ENCODE data around the gene TMC3.
"Not testable (repeated sequence)": the region's sequence is repeated elsewhere in the genome, so short reads cannot be mapped to it uniquely, and the experiment has no call there.

The TMC3 gene

GRCh38 chr15:81334768-81335435 is 39.1 kb downstream of the TMC3 start:
- H3K4me3 ChIP-seq (ENCODE audit: low read depth, low read length), result no peak overlapping the region

GRCh38 chr15:81333363-81333762 is 40.6 kb downstream of the TMC3 start:
- H3K27me3 ChIP-seq (ENCODE audit: insufficient read depth, low read length), result no peaks in the 10 kb centered on the region
- H2AFZ ChIP-seq (ENCODE audit: low read length, unreplicated experiment), result no peak overlapping the region
- H3K79me2 ChIP-seq (ENCODE audit: control insufficient read depth, insufficient read depth, low read length, unreplicated experiment), result no peaks in the 10 kb centered on the region
- no peak overlapping the region for H3K4me3 ChIP-seq (ENCODE audit: low read depth, low read length)
- H3K36me3 ChIP-seq (ENCODE audit: insufficient read depth, low read length), result no peaks in the 10 kb centered on the region
- H3K4me1 ChIP-seq (ENCODE audit: control insufficient read depth, insufficient read depth, low read length, unreplicated experiment), result peaks cover 12% of the 10 kb centered on the region
- no peak overlapping the region for H3K27ac ChIP-seq (ENCODE audit: low read depth, low read length)

More at GRCh38 chr15:81334768-81335435, 39.1 kb downstream of the TMC3 start:
- peaks cover 21% of the 10 kb centered on the region for H3K4me1 ChIP-seq (ENCODE audit: control insufficient read depth, insufficient read depth, low read length, unreplicated experiment)
- no peaks in the 10 kb centered on the region for H3K27me3 ChIP-seq (ENCODE audit: insufficient read depth, low read length)
- no peaks in the 10 kb centered on the region for H3K36me3 ChIP-seq (ENCODE audit: insufficient read depth, low read length)
- H2AFZ ChIP-seq (ENCODE audit: low read length, unreplicated experiment), result no peak overlapping the region
- H3K79me2 ChIP-seq (ENCODE audit: control insufficient read depth, insufficient read depth, low read length, unreplicated experiment), result no peaks in the 10 kb centered on the region
- no peak overlapping the region for H3K27ac ChIP-seq (ENCODE audit: low read depth, low read length)

DNA sequence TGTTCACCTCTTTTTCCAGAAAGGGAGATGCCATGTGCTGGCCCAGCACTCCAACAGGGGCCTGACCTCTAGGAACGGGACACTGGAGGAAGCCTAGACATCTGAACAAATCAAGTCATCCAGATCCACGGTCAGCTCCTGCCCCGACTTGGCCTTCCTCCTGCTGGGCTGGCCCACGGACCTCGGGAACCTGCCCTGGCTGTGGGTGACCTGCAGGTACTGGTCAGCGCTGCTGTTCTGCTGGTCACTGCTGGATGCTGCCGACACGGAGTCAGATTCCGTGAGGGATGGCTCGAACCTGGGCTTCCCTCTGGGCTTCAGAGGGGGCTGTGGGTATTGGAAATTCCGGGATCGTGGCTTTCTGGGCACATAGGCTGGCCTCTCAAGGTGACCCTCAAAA is 41.7 kb downstream of the TMC3 start:
- Histone ChIP-seq H3K36me3 (ENCODE audit: insufficient read depth, low read length) (no peaks in the 10 kb centered on the region), H3K4me1 (ENCODE audit: control insufficient read depth, insufficient read depth, low read length, unreplicated experiment) (peaks cover 10% of the 10 kb centered on the region), H2AFZ (ENCODE audit: low read length, unreplicated experiment) (no peak overlapping the region), H3K27me3 (ENCODE audit: insufficient read depth, low read length) (no peaks in the 10 kb centered on the region), H3K79me2 (ENCODE audit: control insufficient read depth, insufficient read depth, low read length, unreplicated experiment) (no peaks in the 10 kb centered on the region), H3K27ac (ENCODE audit: low read depth, low read length) (no peak overlapping the region), H3K4me3 (ENCODE audit: low read depth, low read length) (no peak overlapping the region)

DNA sequence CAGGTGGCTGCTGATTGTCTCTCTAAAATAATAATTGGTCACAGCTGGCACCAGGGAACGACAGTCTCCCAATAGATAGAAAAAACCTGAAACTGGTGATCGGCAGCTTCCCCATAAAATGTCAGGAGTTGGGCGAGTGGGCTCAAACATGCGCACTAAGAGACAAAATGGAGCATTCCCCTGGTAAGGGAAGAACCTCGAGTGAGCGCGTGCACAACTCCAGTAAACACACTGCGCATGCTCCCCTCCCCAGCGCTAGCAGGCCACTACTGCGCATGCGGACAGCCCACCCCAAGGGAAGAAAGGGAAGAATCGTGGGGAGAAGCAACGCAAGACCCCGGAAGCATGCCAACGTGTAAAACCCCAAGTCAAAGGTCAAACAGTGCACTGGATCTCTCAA is 42.4 kb downstream of the TMC3 start:
- no peaks in the 10 kb centered on the region for H3K27me3 ChIP-seq (ENCODE audit: insufficient read depth, low read length)
- H3K4me3 ChIP-seq (ENCODE audit: low read depth, low read length), result no peak overlapping the region
- no peak overlapping the region for H3K27ac ChIP-seq (ENCODE audit: low read depth, low read length)
- H2AFZ ChIP-seq (ENCODE audit: low read length, unreplicated experiment), result no peak overlapping the region
- no peaks in the 10 kb centered on the region for H3K36me3 ChIP-seq (ENCODE audit: insufficient read depth, low read length)
- no peaks in the 10 kb centered on the region for H3K79me2 ChIP-seq (ENCODE audit: control insufficient read depth, insufficient read depth, low read length, unreplicated experiment)
- peaks cover 15% of the 10 kb centered on the region for H3K4me1 ChIP-seq (ENCODE audit: control insufficient read depth, insufficient read depth, low read length, unreplicated experiment)

- not testable (repeated sequence) for H3K79me2 ChIP-seq (ENCODE audit: control insufficient read depth, insufficient read depth, low read length, unreplicated experiment); H2AFZ ChIP-seq (ENCODE audit: low read length, unreplicated experiment); H3K27me3 ChIP-seq (ENCODE audit: insufficient read depth, low read length); H3K36me3 ChIP-seq (ENCODE audit: insufficient read depth, low read length); H3K4me3 ChIP-seq (ENCODE audit: low read depth, low read length); H3K27ac ChIP-seq (ENCODE audit: low read depth, low read length)
- H3K4me1 ChIP-seq (ENCODE audit: control insufficient read depth, insufficient read depth, low read length, unreplicated experiment), result peaks cover 20% of the 10 kb centered on the region
Measured at GRCh38 chr15:81331141-81331540, 42.9 kb downstream of the TMC3 start.

- Histone ChIP-seq H3K4me3 (ENCODE audit: low read depth, low read length) (no peak overlapping the region), H3K4me1 (ENCODE audit: control insufficient read depth, insufficient read depth, low read length, unreplicated experiment) (peaks cover 20% of the 10 kb centered on the region), H3K27ac (ENCODE audit: low read depth, low read length) (no peak overlapping the region), H3K27me3 (ENCODE audit: insufficient read depth, low read length) (no peaks in the 10 kb centered on the region), H2AFZ (ENCODE audit: low read length, unreplicated experiment) (no peak overlapping the region), H3K79me2 (ENCODE audit: control insufficient read depth, insufficient read depth, low read length, unreplicated experiment) (no peaks in the 10 kb centered on the region), H3K36me3 (ENCODE audit: insufficient read depth, low read length) (no peaks in the 10 kb centered on the region)
Measured at GRCh38 chr15:81330366-81331090, 43.5 kb downstream of the TMC3 start.

DNA sequence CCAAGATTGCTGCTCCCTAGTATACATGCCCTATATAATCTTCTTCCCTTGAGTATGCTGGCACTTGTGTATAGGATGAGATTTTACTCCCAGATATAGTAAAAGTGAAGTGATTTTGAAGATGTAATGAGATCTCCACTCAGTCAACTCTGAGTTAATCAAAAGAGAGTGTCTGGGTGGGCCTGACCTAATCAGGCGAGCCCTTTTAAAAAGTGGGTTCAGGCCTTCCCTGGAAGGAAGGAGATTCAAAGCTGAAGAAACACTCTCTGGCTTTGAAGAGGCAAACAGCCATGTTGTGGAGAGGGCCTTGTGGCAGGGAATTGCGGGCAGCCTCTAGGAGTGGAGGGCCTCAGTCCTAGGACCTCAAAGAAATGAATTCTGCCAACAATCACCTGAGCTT is 44.6 kb downstream of the TMC3 start:
- no peak overlapping the region for H3K27ac ChIP-seq (ENCODE audit: low read depth, low read length)
- no peaks in the 10 kb centered on the region for H3K36me3 ChIP-seq (ENCODE audit: insufficient read depth, low read length)
- no peak overlapping the region for H2AFZ ChIP-seq (ENCODE audit: low read length, unreplicated experiment)
- H3K4me1 ChIP-seq (ENCODE audit: control insufficient read depth, insufficient read depth, low read length, unreplicated experiment), result peaks cover 20% of the 10 kb centered on the region
- H3K4me3 ChIP-seq (ENCODE audit: low read depth, low read length), result no peak overlapping the region
- H3K79me2 ChIP-seq (ENCODE audit: control insufficient read depth, insufficient read depth, low read length, unreplicated experiment), result no peaks in the 10 kb centered on the region
- H3K27me3 ChIP-seq (ENCODE audit: insufficient read depth, low read length), result no peaks in the 10 kb centered on the region

GRCh38 chr15:81327516-81327915 is 46.5 kb downstream of the TMC3 start:
- Histone ChIP-seq H3K4me3 (ENCODE audit: low read depth, low read length) (no peak overlapping the region), H3K4me1 (ENCODE audit: control insufficient read depth, insufficient read depth, low read length, unreplicated experiment) (peaks cover 26% of the 10 kb centered on the region), H3K27ac (ENCODE audit: low read depth, low read length) (peak overlapping the region; percentile 33; the same call in 1 of the 2 replicates), H3K27me3 (ENCODE audit: insufficient read depth, low read length) (no peaks in the 10 kb centered on the region), H2AFZ (ENCODE audit: low read length, unreplicated experiment) (no peak overlapping the region), H3K79me2 (ENCODE audit: control insufficient read depth, insufficient read depth, low read length, unreplicated experiment) (no peaks in the 10 kb centered on the region), H3K36me3 (ENCODE audit: insufficient read depth, low read length) (no peaks in the 10 kb centered on the region)

DNA sequence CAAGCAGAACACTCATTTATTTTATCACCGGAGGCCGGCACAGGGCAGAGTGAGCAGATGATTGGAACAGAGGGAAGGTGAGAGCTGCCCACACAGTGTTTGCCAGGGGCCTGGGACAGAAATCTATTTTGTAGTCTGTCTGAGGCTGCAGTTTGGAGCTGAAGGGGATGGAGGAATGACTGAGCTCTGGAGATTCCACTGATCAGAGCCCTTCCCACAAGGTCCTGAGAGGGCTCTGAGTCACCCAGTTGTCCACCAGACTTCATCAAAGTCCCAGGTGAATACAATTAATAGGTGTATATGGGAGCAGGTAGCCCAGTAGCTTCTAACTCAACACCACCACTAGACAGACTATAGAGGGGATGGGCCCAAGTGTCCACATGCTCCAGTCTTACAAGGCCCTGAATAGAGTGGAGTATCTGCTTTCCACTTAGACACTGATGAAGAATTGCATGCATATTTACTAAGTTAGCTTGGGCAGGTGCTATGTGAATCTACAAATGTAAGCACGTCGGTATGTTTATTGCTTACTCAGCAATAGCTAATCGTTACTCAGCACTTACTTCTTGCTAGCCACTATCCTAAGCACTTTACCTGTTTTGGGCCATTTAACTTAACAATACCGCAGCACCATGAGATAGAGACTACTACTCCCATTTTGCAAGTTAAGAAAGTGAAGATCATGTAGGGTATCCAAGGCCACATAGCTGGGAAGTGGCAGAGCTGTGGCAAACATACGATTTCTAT is 47.4 kb downstream of the TMC3 start:
- no peaks in the 10 kb centered on the region for H3K79me2 ChIP-seq (ENCODE audit: control insufficient read depth, insufficient read depth, low read length, unreplicated experiment)
- H3K27ac ChIP-seq (ENCODE audit: low read depth, low read length), result 0 out of 2 replicates have a peak overlapping the region, but pooled peaks have one; percentile 33
- no peaks in the 10 kb centered on the region for H3K36me3 ChIP-seq (ENCODE audit: insufficient read depth, low read length)
- no peak overlapping the region for H3K4me3 ChIP-seq (ENCODE audit: low read depth, low read length)
- H2AFZ ChIP-seq (ENCODE audit: low read length, unreplicated experiment), result no peak overlapping the region
- H3K4me1 ChIP-seq (ENCODE audit: control insufficient read depth, insufficient read depth, low read length, unreplicated experiment), result peaks cover 26% of the 10 kb centered on the region
- no peaks in the 10 kb centered on the region for H3K27me3 ChIP-seq (ENCODE audit: insufficient read depth, low read length)

- no peaks in the 10 kb centered on the region for H3K36me3 ChIP-seq (ENCODE audit: insufficient read depth, low read length)
- H3K27ac ChIP-seq (ENCODE audit: low read depth, low read length), result no peak within 1 kb of the TSS
- no peaks in the 10 kb centered on the region for H3K27me3 ChIP-seq (ENCODE audit: insufficient read depth, low read length)
- H3K4me3 ChIP-seq (ENCODE audit: low read depth, low read length), result peak within 1 kb of the TSS; percentile 91
- H3K4me1 ChIP-seq (ENCODE audit: control insufficient read depth, insufficient read depth, low read length, unreplicated experiment), result peaks cover 26% of the 10 kb centered on the region
- peak within 1 kb of the TSS; percentile 91 for H2AFZ ChIP-seq (ENCODE audit: low read length, unreplicated experiment)
- H3K79me2 ChIP-seq (ENCODE audit: control insufficient read depth, insufficient read depth, low read length, unreplicated experiment), result no peaks in the 10 kb centered on the region
Measured at GRCh38 chr15:81323944-81324881, 49.8 kb downstream of the TMC3 start, which contains the start of gene STARD5. Gene STARD5 (minus strand): TSS chr15:81324141. CDS start chr15:81324099, 42 bp downstream.
